ENCODE measurements around the gene WDR20. TPM values are rescaled to one million over a fixed set of nuclear protein-coding genes. Genes with fewer than 3 reads are reported as not detected.
"Not testable (repeated sequence)": the region's sequence is repeated elsewhere in the genome, so short reads cannot be mapped to it uniquely, and the experiment has no call there.

The WDR20 gene
- polyA plus RNA-seq, 1 donor, result 30.3 TPM

DNA sequence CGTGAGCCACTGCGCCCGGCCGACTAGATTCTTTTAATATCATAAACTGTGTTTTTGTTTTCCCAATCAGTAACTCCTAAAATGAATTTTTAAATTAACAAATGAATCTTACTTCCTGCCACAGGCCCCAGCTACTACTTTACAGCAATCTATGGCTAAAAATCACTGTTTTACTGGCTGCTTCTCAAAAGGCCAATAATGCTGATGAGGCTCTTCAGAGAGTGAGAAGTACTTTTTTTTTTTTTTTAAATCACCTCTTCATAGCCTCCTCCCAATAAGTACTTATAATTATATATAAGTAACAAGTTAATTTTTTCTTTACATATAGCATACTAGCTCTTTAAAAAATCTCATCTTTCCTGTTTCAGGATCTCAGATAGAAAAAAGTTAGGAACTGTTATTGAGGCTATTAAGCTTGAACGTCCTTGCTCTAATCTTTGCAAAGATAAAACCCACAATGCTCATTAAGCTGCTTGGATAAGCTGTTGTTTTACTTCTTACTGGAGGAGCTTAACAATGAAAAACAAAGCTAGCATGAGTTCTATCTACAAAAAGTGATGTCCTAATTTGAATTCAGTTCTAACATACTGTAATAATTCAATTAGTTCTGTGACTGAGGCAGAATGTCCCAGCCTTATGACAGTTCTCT lies 12.8 kb upstream of the WDR20 start:
- DNase-seq, result no peak

- no peak for DNase-seq
Observed at GRCh38 chr14:102131741-102132140, 8.0 kb upstream of the WDR20 start.

- not testable (repeated sequence) for DNase-seq
Observed at GRCh38 chr14:102134021-102134420, 5.7 kb upstream of the WDR20 start.

DNA sequence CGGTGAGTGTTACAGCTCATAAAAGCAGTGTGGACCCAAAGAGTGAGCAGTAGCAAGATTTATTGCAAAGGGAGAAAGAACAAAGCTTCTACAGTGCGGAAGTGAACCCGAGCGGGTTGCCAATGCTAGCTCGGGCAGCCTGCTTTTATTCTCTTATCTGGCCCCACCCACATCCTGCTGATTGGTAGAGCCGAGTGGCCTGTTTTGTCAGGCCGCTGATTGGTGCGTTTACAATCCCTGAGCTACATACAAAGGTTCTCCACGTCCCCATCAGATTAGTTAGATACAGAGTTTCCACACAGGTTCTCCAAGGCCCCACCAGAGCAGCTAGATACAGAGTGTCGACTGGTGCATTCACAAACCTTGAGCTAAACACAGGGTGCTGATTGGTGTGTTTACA lies 5.0 kb upstream of the WDR20 start:
- DNase-seq, result not testable (repeated sequence)

DNA sequence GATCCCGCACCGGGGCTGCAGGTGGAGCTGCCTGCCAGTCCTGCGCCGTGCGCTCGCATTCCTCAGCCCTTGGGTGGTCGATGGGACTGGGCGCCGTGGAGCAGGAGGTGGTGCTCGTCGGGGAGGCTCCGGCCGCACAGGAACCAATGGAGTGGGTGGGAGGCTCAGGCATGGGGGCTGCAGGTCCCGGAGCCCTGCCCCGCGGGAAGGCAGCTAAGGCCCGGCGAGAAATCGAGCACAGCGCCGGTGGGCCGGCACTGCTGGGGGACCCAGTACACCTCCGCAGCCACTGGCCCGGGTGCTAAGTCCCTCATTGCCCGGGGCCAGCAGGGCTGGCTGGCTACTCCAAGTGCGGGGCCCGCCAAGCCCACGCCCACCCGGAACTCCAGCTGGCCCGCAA lies 4.2 kb upstream of the WDR20 start:
- DNase-seq, result not testable (repeated sequence)

DNA sequence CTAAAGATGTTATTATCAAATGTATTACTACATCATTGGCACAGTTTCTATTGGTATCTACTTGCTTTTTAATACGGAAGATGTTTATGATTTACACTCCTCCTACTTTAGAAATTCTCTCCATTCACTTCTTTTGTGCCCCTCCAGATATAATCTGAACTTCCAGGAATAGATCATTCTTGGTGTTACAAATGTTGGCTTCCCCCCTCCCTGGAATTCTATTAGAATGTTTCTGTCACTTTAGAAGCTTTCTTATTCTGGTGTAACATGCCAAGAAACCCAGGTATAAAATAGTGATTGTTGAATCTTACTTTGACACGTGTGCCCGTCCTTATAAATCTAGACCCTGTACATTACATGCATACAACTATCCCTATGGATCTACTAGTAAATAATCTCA lies 1.2 kb upstream of the WDR20 start:
- no peak for DNase-seq

DNA sequence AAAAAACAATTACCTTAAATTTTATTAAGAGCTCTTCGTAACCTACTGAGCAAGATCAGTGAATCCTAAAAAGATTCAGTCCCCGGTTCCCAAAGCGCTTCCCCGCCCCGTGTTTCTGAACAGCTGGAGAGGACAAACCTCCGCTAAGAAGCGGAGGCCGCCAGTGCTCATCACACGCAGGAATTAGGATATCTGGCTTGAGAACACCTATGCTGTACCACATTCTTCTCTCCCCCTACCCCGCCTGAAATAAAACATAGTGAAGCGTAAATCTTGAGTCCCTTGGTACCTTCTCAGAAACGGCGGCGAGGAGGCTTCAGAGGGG lies 774 bp upstream of the WDR20 start:
- peak; percentile 5 for DNase-seq

- DNase-seq, result no peak
Observed at GRCh38 chr14:102140027-102140749, 491 bp downstream of the WDR20 start.

GRCh38 chr14:102140750-102141145 lies 1.1 kb downstream of the WDR20 start:
- no peak for DNase-seq

DNA sequence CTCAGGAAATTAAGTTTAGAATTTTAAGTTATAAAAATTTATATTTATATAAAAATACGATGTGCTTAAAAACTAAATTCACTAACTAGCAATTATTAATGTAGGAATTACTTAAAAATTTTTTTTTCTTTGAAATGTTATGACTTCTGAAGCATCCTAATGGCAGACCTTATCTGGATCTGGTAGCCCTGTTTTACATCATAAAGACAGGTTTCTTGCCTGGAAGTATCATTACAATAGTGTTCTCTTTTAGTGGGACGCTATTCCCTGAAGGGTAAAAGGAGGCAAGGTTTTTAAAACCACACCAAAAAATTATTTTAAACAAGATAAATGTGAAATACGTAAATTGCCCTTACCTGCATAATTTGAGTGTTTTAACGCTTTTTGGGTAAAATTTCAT lies 2.1 kb downstream of the WDR20 start:
- no peak for DNase-seq

GRCh38 chr14:102144914-102145313 lies 5.2 kb downstream of the WDR20 start:
- DNase-seq, result no peak

DNA sequence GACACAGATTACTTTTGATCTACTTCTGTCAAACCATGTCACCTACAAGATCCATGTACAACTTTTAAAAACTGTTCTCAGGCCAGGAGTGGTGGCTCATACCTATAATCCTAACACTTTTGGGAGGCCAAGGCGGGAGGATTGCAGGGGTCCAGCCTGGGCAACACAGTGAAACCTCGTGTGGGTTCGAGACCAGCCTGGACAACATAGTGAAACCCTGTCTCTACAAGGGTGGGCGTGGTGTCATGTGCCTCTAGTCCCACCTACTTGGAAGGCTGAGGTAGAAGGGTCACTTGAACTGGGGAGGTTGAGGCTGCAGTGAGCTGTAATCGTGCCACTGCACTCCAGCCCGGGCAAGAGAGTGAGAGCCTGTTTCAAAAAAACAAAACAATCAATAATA lies 5.7 kb downstream of the WDR20 start:
- no peak for DNase-seq

GRCh38 chr14:102146423-102146822 lies 6.7 kb downstream of the WDR20 start:
- DNase-seq, result no peak

DNA sequence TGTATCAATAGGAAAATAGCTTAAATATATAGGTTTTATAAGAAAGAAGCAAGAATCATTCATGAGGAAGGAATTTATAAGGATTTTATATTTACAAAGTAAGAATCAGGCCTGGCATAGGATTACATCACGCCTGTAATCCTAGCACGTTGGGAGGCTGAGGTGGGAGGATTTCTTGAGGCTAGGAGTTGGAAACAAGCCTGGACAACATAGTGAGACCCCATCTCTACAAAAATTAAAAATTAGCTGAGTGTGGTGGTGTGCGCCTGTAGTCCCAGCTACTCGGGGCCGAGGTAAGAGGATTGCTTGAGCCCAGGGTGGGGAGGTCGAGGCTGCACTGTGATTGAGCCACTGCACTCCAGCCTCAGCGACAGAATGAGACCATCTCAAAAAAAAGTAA lies 10.4 kb downstream of the WDR20 start:
- DNase-seq, result no peak

- DNase-seq, result no peak
Observed at GRCh38 chr14:102150744-102151143, 11.0 kb downstream of the WDR20 start.

DNA sequence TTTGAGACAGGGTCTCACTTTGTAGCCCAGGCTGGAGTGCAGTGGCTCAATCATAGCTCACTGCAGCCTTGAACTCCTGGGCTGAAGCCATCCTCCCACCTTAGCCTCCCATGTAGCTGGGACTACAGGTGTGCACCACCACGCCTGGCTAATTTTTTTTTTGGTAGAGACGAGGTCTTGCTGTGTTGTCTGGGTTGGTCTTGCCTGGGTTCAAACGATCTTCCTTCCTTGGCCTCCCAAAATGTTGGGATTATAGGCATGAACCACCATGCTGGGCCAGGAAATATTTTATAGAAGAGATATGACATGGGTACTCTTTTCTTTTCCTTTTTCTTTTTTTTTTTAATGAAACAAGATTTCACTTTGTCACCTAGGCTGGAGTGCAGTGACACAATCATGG lies 11.7 kb downstream of the WDR20 start:
- not testable (repeated sequence) for DNase-seq

GRCh38 chr14:102154121-102154520 lies 14.4 kb downstream of the WDR20 start:
- no peak for DNase-seq

- DNase-seq, result no peak
Observed at GRCh38 chr14:102154821-102155549, 15.3 kb downstream of the WDR20 start.

DNA sequence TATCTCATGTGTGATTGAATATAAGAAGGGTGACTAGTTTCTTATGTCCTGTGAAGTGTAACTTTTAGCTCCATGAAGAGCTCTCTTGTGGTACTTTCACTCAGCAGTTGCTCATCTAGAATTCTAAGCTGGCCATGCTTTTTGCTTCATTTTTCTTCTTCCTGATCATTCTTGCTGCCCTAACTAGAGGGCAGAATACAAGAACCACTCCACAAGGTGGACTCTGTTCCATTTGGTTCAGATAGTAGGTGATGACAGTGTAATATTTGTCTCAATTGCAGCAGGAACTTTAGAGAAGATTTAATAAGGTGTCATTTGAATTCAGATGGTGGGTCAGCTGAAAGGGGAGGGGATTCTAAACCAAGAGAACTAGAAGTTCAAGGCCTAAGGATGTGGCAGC lies 17.6 kb downstream of the WDR20 start:
- DNase-seq, result no peak

GRCh38 chr14:102158797-102159196 lies 19.1 kb downstream of the WDR20 start:
- DNase-seq, result no peak

DNA sequence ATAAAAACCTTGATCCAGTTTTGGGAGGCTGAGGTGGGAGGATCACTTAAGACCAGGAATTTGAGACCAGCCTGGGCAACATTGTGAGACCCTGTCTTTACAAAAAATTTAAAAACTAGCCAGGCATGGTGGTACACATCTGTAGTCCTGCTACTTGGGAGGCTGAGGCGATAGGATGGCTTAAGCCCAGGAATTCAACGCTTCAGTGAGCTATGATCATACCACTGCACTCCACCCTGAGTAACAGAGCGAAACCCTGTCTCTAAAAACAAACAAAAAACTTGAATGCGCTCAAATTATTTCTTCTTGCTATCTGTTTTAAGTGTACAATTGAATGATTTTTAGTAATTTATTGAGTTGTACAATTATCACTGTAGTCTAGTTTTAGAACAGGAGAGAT lies 20.1 kb downstream of the WDR20 start:
- no peak for DNase-seq

DNA sequence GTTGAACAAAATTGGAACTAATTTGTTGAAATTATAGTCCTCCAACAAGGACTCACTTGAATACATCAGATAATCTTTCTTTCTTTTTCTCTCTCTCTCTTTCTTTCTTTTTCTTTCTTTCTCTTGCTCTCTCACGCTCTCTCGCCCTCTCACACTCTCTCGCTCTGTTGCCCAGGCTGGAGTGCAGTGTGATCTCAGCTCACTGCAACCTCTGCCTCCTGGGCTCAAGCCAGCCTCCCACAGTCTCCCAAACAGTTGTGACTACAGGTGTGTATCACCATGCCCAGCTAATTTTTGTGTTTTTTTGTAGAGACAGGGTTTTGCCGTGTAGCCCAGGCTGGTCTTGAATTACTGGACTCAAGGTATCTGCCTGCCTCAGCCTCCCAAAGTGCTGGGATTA lies 22.8 kb downstream of the WDR20 start:
- no peak for DNase-seq

DNA sequence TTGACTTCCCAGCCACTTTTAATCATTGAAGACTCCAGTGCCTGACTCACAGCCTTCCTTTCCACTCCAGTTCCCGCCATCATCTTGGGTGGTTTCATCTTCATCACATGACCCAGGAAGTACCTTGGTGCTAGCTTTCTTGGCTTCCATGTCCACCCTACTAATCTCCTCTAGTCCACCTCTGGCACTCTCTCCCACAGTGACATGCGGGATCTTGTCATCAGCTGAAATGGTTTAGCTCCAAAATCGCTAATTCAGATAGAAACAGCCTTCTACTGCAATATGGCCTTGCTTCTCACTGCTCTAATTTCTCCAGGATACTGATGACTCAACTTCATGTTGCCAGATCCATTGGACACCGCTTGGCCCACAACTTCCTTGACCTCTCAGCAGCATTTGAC lies 24.5 kb downstream of the WDR20 start:
- no peak for DNase-seq

DNA sequence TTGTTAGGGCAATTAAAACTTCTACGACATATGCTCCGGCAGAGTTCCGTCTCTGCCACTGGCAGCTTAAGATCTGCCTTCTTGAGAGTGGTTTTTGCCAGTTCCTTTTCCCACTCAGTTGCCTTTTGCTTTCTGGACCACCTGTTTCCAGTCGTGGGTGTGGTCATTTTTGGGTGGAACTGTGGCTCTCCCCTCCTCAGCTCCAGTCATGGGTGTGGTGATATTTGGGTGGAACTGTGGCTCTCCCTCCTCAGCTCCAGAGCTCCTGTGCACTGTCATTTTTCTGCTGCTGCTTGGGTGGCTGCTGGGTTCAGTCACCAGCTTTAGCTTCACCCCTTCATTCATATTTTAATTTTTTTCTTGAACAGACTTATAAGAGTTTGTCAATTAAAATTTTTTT lies 25.3 kb downstream of the WDR20 start:
- no peak for DNase-seq
